Measurements from ENCODE around the gene KLF5.

The KLF5 gene

DNA sequence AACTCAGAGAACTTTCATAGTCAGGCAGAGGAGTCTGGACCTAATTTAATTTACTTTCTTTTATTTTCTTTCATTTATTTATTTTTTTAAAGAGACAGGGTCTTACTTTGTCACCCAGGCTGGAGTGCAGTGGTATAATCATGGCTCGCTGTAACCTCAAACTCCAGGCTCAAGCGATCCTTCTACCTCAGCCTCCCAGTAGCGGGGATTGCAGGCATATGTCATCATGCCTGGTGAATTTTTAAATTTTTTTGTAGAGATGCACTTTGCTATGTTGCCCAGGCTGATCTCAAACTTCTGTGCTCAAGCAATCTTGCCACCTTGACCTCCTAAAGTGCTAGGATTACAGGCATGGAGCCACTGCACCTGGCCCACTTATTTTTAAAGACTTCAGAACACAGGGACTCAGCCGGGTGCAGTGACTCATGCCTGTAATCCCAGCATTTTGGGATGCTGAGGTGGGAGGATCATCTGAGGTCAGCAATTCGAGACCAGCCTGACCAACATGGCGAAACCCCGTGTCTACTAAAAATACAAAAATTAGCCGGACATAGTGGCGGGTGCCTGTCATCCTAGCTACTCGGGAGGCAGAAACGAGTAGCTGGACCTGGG is 50.6 kb downstream of the KLF5 start:
- no peaks in the 10 kb centered on the region for H3K4me1 Mint-ChIP-seq (ENCODE audit: low read depth)
- H3K27me3 Mint-ChIP-seq = no peaks in the 10 kb centered on the region
- H3K4me3 Mint-ChIP-seq = no peak overlapping the region
- intact Hi-C loops (cut with micrococcal nuclease) = no loop called here
- no peak overlapping the region for H3K27ac Mint-ChIP-seq
- H3K9me3 Mint-ChIP-seq = no peaks in the 10 kb centered on the region
- no peaks in the 10 kb centered on the region for H3K36me3 Mint-ChIP-seq (ENCODE audit: low read depth)

DNA sequence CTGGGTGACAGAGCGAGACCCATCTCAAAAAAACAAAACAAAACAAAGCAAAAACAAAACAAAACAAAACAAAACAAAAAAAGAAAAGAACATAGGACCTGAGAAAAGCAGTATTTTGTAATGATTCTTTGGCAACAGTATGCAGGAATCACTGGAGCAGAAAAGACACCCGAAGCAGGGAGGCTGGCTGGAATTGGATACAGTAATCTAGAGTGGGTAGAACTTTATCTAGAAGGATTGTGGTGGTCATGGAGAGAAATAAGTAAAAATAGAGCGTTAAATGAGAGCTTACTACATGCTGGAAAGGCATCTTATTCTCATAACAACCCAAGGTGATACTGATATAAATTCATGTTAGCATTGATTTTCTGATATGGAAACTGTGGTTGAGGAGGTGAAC is 51.2 kb downstream of the KLF5 start:
- Mint-ChIP-seq H3K4me1 (ENCODE audit: low read depth) (no peaks in the 10 kb centered on the region), H3K4me3 (no peak overlapping the region), H3K27me3 (no peaks in the 10 kb centered on the region), H3K9me3 (no peaks in the 10 kb centered on the region), H3K27ac (no peak overlapping the region), H3K36me3 (ENCODE audit: low read depth) (no peaks in the 10 kb centered on the region)
- intact Hi-C loops (cut with micrococcal nuclease) = no loop called here

DNA sequence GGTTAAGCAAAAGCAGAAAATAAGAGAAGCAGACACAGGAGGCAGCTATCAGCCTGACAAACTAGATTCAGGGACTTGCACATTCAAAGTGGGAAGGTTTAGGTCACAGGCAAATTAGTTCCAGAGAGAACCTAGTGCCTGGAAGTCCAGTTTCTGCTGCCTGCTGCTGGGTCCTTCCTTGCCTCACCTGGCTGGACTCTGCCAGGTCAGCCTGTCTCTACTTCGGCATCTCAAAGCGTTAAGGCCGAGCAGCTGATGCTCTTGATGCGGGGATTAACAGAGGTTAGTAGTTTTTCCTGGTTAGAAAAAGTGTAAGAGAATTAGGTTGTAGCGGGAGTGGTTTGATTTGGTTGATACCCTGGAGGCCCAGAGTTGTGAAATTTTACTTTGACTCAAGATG is 52.0 kb downstream of the KLF5 start:
- Mint-ChIP-seq H3K4me1 (ENCODE audit: low read depth) (no peaks in the 10 kb centered on the region), H3K9me3 (no peaks in the 10 kb centered on the region), H3K36me3 (ENCODE audit: low read depth) (no peaks in the 10 kb centered on the region), H3K27me3 (no peaks in the 10 kb centered on the region), H3K4me3 (no peak overlapping the region), H3K27ac (no peak overlapping the region)
- intact Hi-C loops (cut with micrococcal nuclease) = no loop called here

DNA sequence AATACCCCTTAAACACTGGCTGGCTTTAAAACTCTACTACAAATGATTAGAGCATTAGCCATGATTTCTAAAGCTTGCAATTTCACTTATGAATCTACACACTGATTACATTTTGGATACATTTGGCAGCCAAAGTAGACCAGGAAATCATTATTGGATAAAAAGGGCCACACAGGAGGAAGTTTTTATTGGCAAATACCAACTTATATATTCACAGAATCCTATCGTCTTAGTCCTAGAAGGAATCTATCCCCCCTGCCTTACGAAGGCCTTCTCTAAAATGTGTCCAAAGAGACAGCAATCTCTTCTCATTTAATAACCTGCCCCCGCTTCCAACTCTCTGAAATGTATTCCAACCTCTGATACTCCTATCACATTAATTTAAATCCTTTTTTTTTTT is 52.5 kb downstream of the KLF5 start:
- intact Hi-C loops (cut with micrococcal nuclease) = no loop called here
- Mint-ChIP-seq H3K4me3 (no peak overlapping the region), H3K27me3 (no peaks in the 10 kb centered on the region), H3K4me1 (ENCODE audit: low read depth) (no peaks in the 10 kb centered on the region), H3K27ac (no peak overlapping the region), H3K9me3 (no peaks in the 10 kb centered on the region), H3K36me3 (ENCODE audit: low read depth) (no peaks in the 10 kb centered on the region)

DNA sequence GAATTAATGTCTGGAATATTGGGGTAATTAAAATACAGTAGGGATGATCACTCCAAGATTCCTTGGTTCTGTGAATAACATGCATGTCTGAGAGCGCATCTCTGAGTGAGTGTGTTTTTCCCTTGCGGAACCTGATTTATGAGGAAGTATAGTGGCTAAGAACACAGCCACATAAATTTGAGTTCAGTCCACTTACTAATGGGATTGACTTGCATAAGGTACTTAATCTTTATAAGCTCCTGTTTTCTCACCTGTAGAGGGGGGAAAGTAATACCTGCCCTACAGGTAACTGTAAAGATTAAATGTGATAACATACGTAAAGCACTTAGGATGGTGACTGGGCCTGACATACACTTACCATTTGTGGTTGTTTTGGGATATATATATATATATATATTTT is 60.8 kb downstream of the KLF5 start:
- no peaks in the 10 kb centered on the region for H3K9me3 Mint-ChIP-seq
- intact Hi-C loops (cut with micrococcal nuclease) = no loop called here
- no peaks in the 10 kb centered on the region for H3K36me3 Mint-ChIP-seq (ENCODE audit: low read depth)
- H3K4me3 Mint-ChIP-seq = no peak overlapping the region
- no peak overlapping the region for H3K27ac Mint-ChIP-seq
- no peaks in the 10 kb centered on the region for H3K27me3 Mint-ChIP-seq
- H3K4me1 Mint-ChIP-seq (ENCODE audit: low read depth) = no peaks in the 10 kb centered on the region
